Measurements from ENCODE around the gene MARVELD1. TPM values are rescaled to one million over a fixed set of nuclear protein-coding genes. Genes with fewer than 3 reads are reported as not detected.

Gene MARVELD1
- total and polyA plus RNA-seq, 11 donors, result 3.0 to 17.2 (median 6.8) TPM

GRCh38 chr10:97740613-97741012 is 27.1 kb downstream of the MARVELD1 start:
- Histone ChIP-seq H3K27me3 (no peaks in the 10 kb centered on the region), H3K27ac (no peak overlapping the region), H3K9me3 (no peaks in the 10 kb centered on the region), H3K36me3 (peaks cover 0 to 66% (median 43%) of the 10 kb centered on the region in 9 donors), H3K4me3 (no peak overlapping the region), H3K4me1 (peaks cover 7 to 48% (median 30%) of the 10 kb centered on the region in 12 donors)
- TF ChIP-seq POLR2A (IDR thresholded peaks at IDR 0.05), result no peak
- no peak for TF ChIP-seq CTCF (IDR thresholded peaks at IDR 0.05)
- DNase-seq (no peak), ATAC-seq (no peak)
- intact Hi-C loops (cut with DNase I), result no loop called here
- WGBS, 4 donors, result 72 to 83% (median 77%) methylated on average over 2 of the region's 2 CpGs

- TF ChIP-seq CTCF (IDR thresholded peaks at IDR 0.05) (no peak), POLR2A (IDR thresholded peaks at IDR 0.05) (no peak)
- H3K27me3 ChIP-seq, result no peaks in the 10 kb centered on the region
- WGBS, 4 donors, result 46 to 57% (median 53%) methylated on average over 10 of the region's 10 CpGs
- H3K4me1 ChIP-seq, result peaks cover 3 to 31% (median 18%) of the 10 kb centered on the region in 12 donors
- no peak overlapping the region for H3K4me3 ChIP-seq
- DNase-seq (peak in 1 of 5 donors; percentile 13), ATAC-seq (peak in 3 of 4 donors; percentile 35 to 46 (median 43))
- H3K36me3 ChIP-seq, result peaks cover 0 to 94% (median 70%) of the 10 kb centered on the region in 9 donors
- no peak overlapping the region for H3K27ac ChIP-seq
- intact Hi-C loops (cut with DNase I), result no loop called here
- H3K9me3 ChIP-seq, result no peaks in the 10 kb centered on the region
These were observed 29.8 kb downstream of the MARVELD1 start for GRCh38 chr10:97743169-97743943.

DNA sequence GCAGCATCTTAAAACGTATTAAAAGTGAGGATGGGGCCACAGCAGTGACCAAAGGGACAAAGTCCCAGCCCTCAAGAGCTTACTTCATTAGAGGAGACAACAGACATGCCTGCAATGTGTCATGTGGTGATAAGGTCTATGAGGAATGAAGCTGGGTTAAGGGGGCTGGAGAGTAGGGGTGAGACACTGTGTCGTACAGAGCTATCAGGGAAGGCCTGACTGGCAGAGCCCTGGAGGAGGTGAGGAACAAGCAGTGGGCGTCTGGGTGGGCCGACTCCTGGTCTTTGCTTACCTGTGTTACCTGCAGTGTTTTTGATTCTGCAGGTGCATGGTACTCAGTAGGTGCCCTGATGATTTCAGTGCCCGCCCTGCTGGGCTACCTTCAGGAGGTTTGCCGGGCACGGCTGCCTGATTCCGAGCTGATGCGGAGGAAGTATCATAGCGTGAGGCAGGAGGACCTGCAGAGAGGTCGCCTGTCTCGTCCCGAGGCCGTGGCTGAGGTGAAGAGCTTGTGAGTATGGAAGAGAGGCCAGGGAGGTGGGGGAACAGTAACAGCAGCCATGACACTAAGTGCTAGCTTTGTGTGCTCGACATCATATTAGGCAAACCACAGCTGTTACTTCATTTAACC is 31.0 kb downstream of the MARVELD1 start:
- DNase-seq, result no peak
- Histone ChIP-seq H3K9me3 (no peaks in the 10 kb centered on the region), H3K27ac (no peak overlapping the region), H3K4me3 (no peak overlapping the region), H3K4me1 (peaks cover 0 to 26% (median 9%) of the 10 kb centered on the region in 12 donors), H3K36me3 (peaks cover 0 to 96% (median 75%) of the 10 kb centered on the region in 9 donors), H3K27me3 (no peaks in the 10 kb centered on the region)
- peak in 1 of 4 donors; percentile 14 for ATAC-seq
- intact Hi-C loops (cut with DNase I), result no loop called here
- TF ChIP-seq POLR2A (IDR thresholded peaks at IDR 0.05), result no peak
- TF ChIP-seq CTCF (IDR thresholded peaks at IDR 0.05), result no peak
- WGBS, 4 donors, result 76 to 85% (median 81%) methylated on average over 15 of the region's 15 CpGs

GRCh38 chr10:97747573-97747972 is 34.0 kb downstream of the MARVELD1 start:
- H3K27me3 ChIP-seq, result no peaks in the 10 kb centered on the region
- no peak overlapping the region for H3K4me3 ChIP-seq
- no peak for DNase-seq
- intact Hi-C loops (cut with DNase I), result no loop called here
- H3K27ac ChIP-seq, result no peak overlapping the region
- no peak for TF ChIP-seq CTCF (IDR thresholded peaks at IDR 0.05)
- no peak for TF ChIP-seq POLR2A (IDR thresholded peaks at IDR 0.05)
- WGBS, 4 donors, result 73 to 90% (median 79%) methylated on average over 1 of the region's 1 CpG
- no peaks in the 10 kb centered on the region for H3K9me3 ChIP-seq
- no peak for ATAC-seq
- H3K4me1 ChIP-seq, result peaks cover 0 to 18% (median 9%) of the 10 kb centered on the region in 12 donors
- peaks cover 4 to 100% (median 95%) of the 10 kb centered on the region in 9 donors for H3K36me3 ChIP-seq

Measured in heart left ventricle (tissue), 16 donors.